Testis (tissue), 3 donors: Measurements from ENCODE around the gene ST8SIA1. TPM values are rescaled to one million over a fixed set of nuclear protein-coding genes. Genes with fewer than 3 reads are reported as not detected.

Experiments used
- DNase-seq: peaks from one replicate; pipeline ENCODE4 v3.0.0-alpha.2; 2019
- H3K27ac ChIP-seq, 2 donors: fragments of 200-600 bp; sonication (generic); one replicate each; pipeline ENCODE4 v1.5.1; 2019
- H3K27me3 ChIP-seq: fragments of 200-600 bp; sonication (generic); one replicate; pipeline ENCODE4 v1.5.1; 2019
- H3K36me3 ChIP-seq: fragments of 200-600 bp; sonication (generic); one replicate; pipeline ENCODE4 v1.5.1; 2017; ENCODE audit warnings: low read depth; ENCODE audit errors: missing control alignments
- H3K4me1 ChIP-seq: fragments of 200-600 bp; sonication (generic); one replicate; pipeline ENCODE4 v1.5.1; 2019
- H3K4me3 ChIP-seq, 2 donors: fragments of 200-600 bp; sonication (generic); one replicate each; pipeline ENCODE4 v1.5.1; 2017 to 2019
- H3K9me3 ChIP-seq: fragments of 200-600 bp; sonication (generic); one replicate; pipeline ENCODE4 v1.5.1; 2017
- POLR2A ChIP-seq: fragments of 450-650 bp; IDR thresholded peaks from one replicate; pipeline ENCODE4 v1.6.1; 2017; ENCODE audit warnings: antibody characterized with exemption, mild to moderate bottlenecking, moderate library complexity
- WGBS, 2 donors: methylation state at CpG; one replicate each; pipeline ENCODE4 v1.1.5; 2018; 5-methylcytosine and 5-hydroxymethylcytosine counted together
- intact Hi-C: fragments of 100-400 bp; cut with DNase I; formaldehyde crosslinking; loops from one replicate; pipeline ENCODE4 v1.15.1; 2023; ENCODE audit warnings: low total_unique reads
- polyA plus RNA-seq: library from polyadenylated mRNA; stranded (reverse); fragments of 350-450 nt; fragmentation: Illumina TruSeq; extraction: RNeasy Lipid Tissue Mini Kit (QIAGEN cat#74804); gene quantifications from one replicate; pipeline ENCODE4 v1.2.3, GENCODE V29; 2014; ENCODE audit warnings: low read depth, low replicate concordance; ENCODE audit not compliant: insufficient read depth
- total RNA-seq, 2 donors: library from RNA; depleted of rRNA; stranded (reverse); fragments of >200 nt; gene quantifications; one replicate each; pipeline ENCODE4 v1.2.3, GENCODE V29; 2016
- TF ChIP-seq, protein P1 (sequence below), 3 experiments: fragments of 450-650 bp in 2 of 3; fragments of 200-600 bp in 1 of 3; sonication (generic) in 1 of 3; IDR thresholded peaks; one replicate each; pipeline ENCODE4 v1.5.1; 2016 to 2019; ENCODE audit warnings: antibody characterized with exemption in 3 of 3, mild to moderate bottlenecking in 2 of 3, moderate library complexity in 1 of 3

ST8SIA1 gene
- total and polyA plus RNA-seq, 3 donors from 2014 or later = 6.5 to 13.6 (median 12.0) TPM

DNA sequence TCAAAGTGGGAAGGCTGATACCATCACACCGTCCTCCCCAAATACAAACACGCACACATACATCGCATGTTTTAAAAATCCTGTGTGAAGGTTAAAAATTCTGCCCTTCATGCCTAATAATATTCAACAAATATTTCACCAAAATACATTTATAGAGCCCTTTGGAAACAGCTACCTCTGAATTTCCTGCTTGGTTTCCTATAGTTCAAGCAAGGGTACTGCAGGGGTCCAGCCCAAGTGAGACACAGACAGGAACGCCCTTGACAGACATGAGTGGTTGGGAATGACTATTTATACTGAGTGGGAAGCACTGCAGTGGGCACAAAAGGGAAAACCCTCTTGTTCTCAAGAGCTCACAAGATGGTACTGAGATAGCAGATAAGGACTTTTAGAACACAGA is 51.0 kb downstream of the ST8SIA1 start:
- intact Hi-C loops = no loop called here
- DNase-seq = no peak
- Histone ChIP-seq H3K9me3 (no peaks in the 10 kb centered on the region), H3K4me3 (no peak overlapping the region), H3K27ac (no peak overlapping the region), H3K36me3 (no peaks in the 10 kb centered on the region), H3K27me3 (no peaks in the 10 kb centered on the region), H3K4me1 (no peaks in the 10 kb centered on the region)
- TF ChIP-seq, protein P1, sequence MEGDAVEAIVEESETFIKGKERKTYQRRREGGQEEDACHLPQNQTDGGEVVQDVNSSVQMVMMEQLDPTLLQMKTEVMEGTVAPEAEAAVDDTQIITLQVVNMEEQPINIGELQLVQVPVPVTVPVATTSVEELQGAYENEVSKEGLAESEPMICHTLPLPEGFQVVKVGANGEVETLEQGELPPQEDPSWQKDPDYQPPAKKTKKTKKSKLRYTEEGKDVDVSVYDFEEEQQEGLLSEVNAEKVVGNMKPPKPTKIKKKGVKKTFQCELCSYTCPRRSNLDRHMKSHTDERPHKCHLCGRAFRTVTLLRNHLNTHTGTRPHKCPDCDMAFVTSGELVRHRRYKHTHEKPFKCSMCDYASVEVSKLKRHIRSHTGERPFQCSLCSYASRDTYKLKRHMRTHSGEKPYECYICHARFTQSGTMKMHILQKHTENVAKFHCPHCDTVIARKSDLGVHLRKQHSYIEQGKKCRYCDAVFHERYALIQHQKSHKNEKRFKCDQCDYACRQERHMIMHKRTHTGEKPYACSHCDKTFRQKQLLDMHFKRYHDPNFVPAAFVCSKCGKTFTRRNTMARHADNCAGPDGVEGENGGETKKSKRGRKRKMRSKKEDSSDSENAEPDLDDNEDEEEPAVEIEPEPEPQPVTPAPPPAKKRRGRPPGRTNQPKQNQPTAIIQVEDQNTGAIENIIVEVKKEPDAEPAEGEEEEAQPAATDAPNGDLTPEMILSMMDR (IDR thresholded peaks at IDR 0.05) = no peak
- TF ChIP-seq POLR2A = no peak
- WGBS, 2 donors = 87 to 88% methylated on average over 4 of the region's 4 CpGs

DNA sequence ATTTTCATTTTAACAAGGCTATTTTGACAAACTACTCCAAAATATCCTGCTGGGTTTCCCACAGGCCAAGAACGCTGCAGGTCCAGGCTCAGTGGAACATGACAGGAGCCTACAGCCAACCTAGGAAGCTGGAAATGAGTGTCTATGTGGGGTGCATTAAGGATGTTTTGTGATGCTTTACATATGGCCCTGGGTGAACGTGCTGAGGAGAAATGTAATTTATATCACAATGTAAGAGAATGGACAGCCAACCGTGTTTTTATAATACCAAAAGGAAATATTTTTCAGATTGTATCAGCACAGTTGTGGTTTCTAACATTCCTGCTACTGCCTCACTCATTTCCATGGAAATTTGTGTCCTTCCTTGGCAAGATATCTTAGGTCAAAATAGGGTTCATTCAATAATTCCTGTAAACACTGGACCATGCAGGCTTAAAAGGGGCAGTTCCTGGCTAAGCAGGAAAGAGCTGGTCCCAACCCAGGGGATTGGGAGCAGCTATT is 51.5 kb downstream of the ST8SIA1 start:
- Histone ChIP-seq H3K36me3 (no peaks in the 10 kb centered on the region), H3K27me3 (no peaks in the 10 kb centered on the region), H3K9me3 (no peaks in the 10 kb centered on the region), H3K4me1 (no peaks in the 10 kb centered on the region), H3K27ac (no peak overlapping the region), H3K4me3 (no peak overlapping the region)
- no peak for TF ChIP-seq POLR2A
- TF ChIP-seq, protein P1 (IDR thresholded peaks at IDR 0.05) = no peak
- intact Hi-C loops = no loop called here
- DNase-seq = no peak
- WGBS, 2 donors = 62 to 64% methylated on average over 3 of the region's 3 CpGs

DNA sequence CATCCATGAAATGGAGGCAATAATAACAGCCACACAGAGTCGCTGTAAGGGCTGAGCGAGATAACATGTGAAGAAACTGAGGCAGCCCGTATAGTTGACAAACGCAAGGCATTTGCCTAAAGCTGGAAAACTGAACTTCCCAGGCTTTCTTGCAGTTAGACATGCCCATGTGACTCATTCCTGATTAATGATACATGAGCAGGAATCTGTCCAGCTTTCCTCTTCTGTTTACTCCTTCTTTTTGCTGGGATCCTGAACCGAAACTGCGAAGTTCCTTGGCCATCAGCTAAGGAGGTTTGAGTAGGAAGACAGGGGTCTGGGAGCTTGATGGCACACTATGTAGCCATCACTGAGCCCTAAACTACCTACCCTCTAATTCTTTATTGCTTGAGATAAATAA is 52.2 kb downstream of the ST8SIA1 start:
- Histone ChIP-seq H3K4me1 (no peaks in the 10 kb centered on the region), H3K36me3 (no peaks in the 10 kb centered on the region), H3K4me3 (no peak overlapping the region), H3K27ac (no peak overlapping the region), H3K27me3 (no peaks in the 10 kb centered on the region), H3K9me3 (no peaks in the 10 kb centered on the region)
- intact Hi-C loops = no loop called here
- TF ChIP-seq, protein P1 (IDR thresholded peaks at IDR 0.05) = no peak
- TF ChIP-seq POLR2A = no peak
- 82 to 95% methylated on average over 6 of the region's 6 CpGs for WGBS, 2 donors
- DNase-seq = no peak

DNA sequence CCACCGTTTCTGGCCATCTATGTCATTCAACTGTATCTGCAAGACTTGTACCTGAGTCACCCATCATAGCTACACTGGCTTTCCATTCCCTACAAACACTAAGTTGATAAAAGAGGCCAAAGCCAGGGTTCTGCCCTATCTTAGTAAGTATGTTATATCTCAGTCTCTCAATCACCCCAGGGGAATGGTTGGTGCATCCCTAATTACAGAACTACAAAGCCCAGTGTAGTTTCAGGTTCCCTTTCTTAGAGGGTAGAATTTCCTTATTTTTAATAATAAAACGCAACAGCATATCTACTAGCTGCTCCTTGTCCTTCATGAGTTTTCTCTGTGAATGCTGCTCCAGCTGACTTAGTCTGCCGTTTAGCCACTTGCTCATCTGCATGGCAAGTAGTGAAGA is 57.6 kb downstream of the ST8SIA1 start:
- no peaks in the 10 kb centered on the region for H3K27me3 ChIP-seq
- no peak for DNase-seq
- TF ChIP-seq POLR2A = no peak
- TF ChIP-seq, protein P1 (IDR thresholded peaks at IDR 0.05) = no peak
- H3K9me3 ChIP-seq = no peaks in the 10 kb centered on the region
- H3K27ac ChIP-seq = no peak overlapping the region
- H3K4me1 ChIP-seq = no peaks in the 10 kb centered on the region
- no peak overlapping the region for H3K4me3 ChIP-seq
- intact Hi-C loops = no loop called here
- no peaks in the 10 kb centered on the region for H3K36me3 ChIP-seq
- WGBS, 2 donors = 79 to 80% methylated on average over 3 of the region's 3 CpGs

DNA sequence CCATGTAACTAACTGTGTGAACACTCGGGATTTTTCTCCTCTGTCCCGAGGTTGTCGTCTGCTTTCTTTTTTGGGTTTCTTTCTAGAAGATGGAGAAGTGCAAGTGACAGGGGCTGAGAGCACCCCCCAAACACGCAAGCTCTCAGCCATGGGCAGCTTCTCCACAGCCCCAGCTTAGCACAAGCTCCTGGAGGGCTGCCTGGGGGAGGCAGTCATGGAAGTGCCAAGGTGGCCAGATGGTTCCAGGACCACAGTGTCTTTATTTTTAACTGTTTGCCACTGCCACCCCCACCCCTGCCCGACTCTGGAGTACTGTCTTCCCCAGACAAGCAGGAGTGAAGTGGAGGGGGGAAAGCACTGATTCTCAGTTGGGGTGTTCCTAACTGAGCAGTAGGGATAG is 58.2 kb downstream of the ST8SIA1 start:
- Histone ChIP-seq H3K9me3 (no peaks in the 10 kb centered on the region), H3K27me3 (no peaks in the 10 kb centered on the region), H3K4me1 (no peaks in the 10 kb centered on the region), H3K36me3 (no peaks in the 10 kb centered on the region), H3K27ac (no peak overlapping the region), H3K4me3 (no peak overlapping the region)
- no peak for DNase-seq
- TF ChIP-seq, protein P1 (IDR thresholded peaks at IDR 0.05) = no peak
- intact Hi-C loops = no loop called here
- WGBS, 2 donors = 78 to 82% methylated on average over 5 of the region's 5 CpGs
